K562 (cell line): ENCODE results near the gene RAB31. TPM values are rescaled to one million over a fixed set of nuclear protein-coding genes. Genes with fewer than 3 reads are reported as not detected.

Source experiments
- C11orf30 ChIP-seq: fragments of 450-650 bp; IDR thresholded peaks from 2 replicates; pipeline ENCODE4 v1.6.1; 2016; ENCODE audit warnings: low read depth, mild to moderate bottlenecking
- CBX5 ChIP-seq: IDR thresholded peaks from 2 replicates; pipeline ENCODE4 v1.6.1; 2014; ENCODE audit warnings: low read depth, borderline replicate concordance
- HEY1 ChIP-seq: fragments of 250-450 bp; sonication (Bioruptor Pico); IDR thresholded peaks from 2 replicates; pipeline ENCODE4 v1.5.0; 2020; ENCODE audit warnings: mild to moderate bottlenecking, moderate library complexity, borderline replicate concordance
- HNRNPK ChIP-seq: fragments of 200-400 bp; formaldehyde crosslinking; IDR thresholded peaks from one replicate; pipeline ENCODE4 v1.6.1; 2018; ENCODE audit warnings: mild to moderate bottlenecking, low read depth, low read length; ENCODE audit not compliant: poor library complexity, severe bottlenecking
- MXD1 ChIP-seq: fragments of 250-450 bp; sonication (Bioruptor Pico); IDR thresholded peaks from 2 replicates; pipeline ENCODE4 v1.8.0; 2021; ENCODE audit warnings: borderline replicate concordance, mild to moderate bottlenecking, moderate library complexity; ENCODE audit not compliant: poor library complexity, severe bottlenecking
- NEUROD1 ChIP-seq: fragments of 150-350 bp; IDR thresholded peaks from 2 replicates; pipeline ENCODE4 v1.6.1; 2014; ENCODE audit warnings: borderline replicate concordance, low read length, low read depth; ENCODE audit not compliant: partially characterized antibody
- NR1H2 ChIP-seq: sonication (generic); formaldehyde crosslinking; IDR thresholded peaks from 2 replicates; pipeline ENCODE4 v1.4.0; 2020; ENCODE audit warnings: mild to moderate bottlenecking, missing genetic modification reagents
- OTX1 ChIP-seq: fragments of 450-650 bp; formaldehyde crosslinking; IDR thresholded peaks from 2 replicates; pipeline ENCODE4 v1.4.0; 2022; ENCODE audit warnings: mild to moderate bottlenecking
- PATZ1 ChIP-seq: fragments of 250-450 bp; sonication (Bioruptor Pico); IDR thresholded peaks from 2 replicates; pipeline ENCODE4 v1.5.0; 2020; ENCODE audit warnings: mild to moderate bottlenecking, borderline replicate concordance
- PCBP2 ChIP-seq: fragments of 200-400 bp; formaldehyde crosslinking; IDR thresholded peaks from 2 replicates; pipeline ENCODE4 v1.6.1; 2018; ENCODE audit warnings: low read length, low read depth, mild to moderate bottlenecking, moderate library complexity; ENCODE audit not compliant: poor library complexity, severe bottlenecking
- RAD51 ChIP-seq: fragments of 450-650 bp; IDR thresholded peaks from 2 replicates; pipeline ENCODE4 v1.7.1; 2016; ENCODE audit warnings: low read depth, mild to moderate bottlenecking, borderline replicate concordance
- SMARCA5 ChIP-seq: fragments of 450-650 bp; IDR thresholded peaks from 2 replicates; pipeline ENCODE4 v1.6.1; 2016
- SRSF3 ChIP-seq: fragments of 200-400 bp; formaldehyde crosslinking; IDR thresholded peaks from 2 replicates; pipeline ENCODE4 v1.6.1; 2016; ENCODE audit warnings: mild to moderate bottlenecking, low read length, moderate library complexity; ENCODE audit not compliant: insufficient read depth
- STAG1 ChIP-seq: sonication (generic); formaldehyde crosslinking; IDR thresholded peaks from 2 replicates; pipeline ENCODE4 v1.5.0; 2020; ENCODE audit warnings: missing genetic modification reagents, borderline replicate concordance
- TRIM25 ChIP-seq: fragments of 450-650 bp; IDR thresholded peaks from 2 replicates; pipeline ENCODE4 v1.7.0; 2016; ENCODE audit warnings: borderline replicate concordance
- USF2 ChIP-seq: sonication (generic); formaldehyde crosslinking; IDR thresholded peaks from 2 replicates; pipeline ENCODE4 v1.5.0; 2020; ENCODE audit warnings: missing genetic modification reagents
- ZKSCAN8 ChIP-seq: fragments of 200-800 bp; sonication (Bioruptor generic); IDR thresholded peaks from 2 replicates; pipeline ENCODE4 v1.6.1; 2016; ENCODE audit warnings: missing genetic modification characterization, missing compliant biosample characterization
- ZNF280A ChIP-seq: fragments of 450-650 bp; IDR thresholded peaks from 2 replicates; pipeline ENCODE4 v1.6.1; 2018; ENCODE audit warnings: mild to moderate bottlenecking, low read depth; ENCODE audit not compliant: partially characterized antibody
- ZNF584 ChIP-seq: fragments of 200-800 bp; sonication (Bioruptor generic); IDR thresholded peaks from 2 replicates; pipeline ENCODE4 v1.6.1; 2016; ENCODE audit warnings: low read depth, mild to moderate bottlenecking, missing genetic modification characterization, missing compliant biosample characterization
- ZNF699 ChIP-seq: fragments of 250-450 bp; sonication (Bioruptor Pico); IDR thresholded peaks from 2 replicates; pipeline ENCODE4 v1.8.0; 2021; ENCODE audit warnings: mild to moderate bottlenecking, moderate library complexity; ENCODE audit not compliant: insufficient replicate concordance
- polyA plus RNA-seq, 8 experiments: library from polyadenylated mRNA; depleted of rRNA in 4 of 8; stranded (reverse) in 5 of 8; unstranded in 3 of 8; fragments of >200 nt; fragmentation: Nextera tagmentation in 2 of 8; fragmentation: Illumina TruSeq in 1 of 8; extraction: Ambion mirVana in 2 of 8; extraction: Trizol in 1 of 8; gene quantifications; 2 replicates each; pipeline versions ENCODE4 v1.2.1 to v1.2.3, GENCODE V29; 2011 to 2014; ENCODE audit warnings: inconsistent platforms in 1 of 8, missing spikeins in 1 of 8
- total RNA-seq, 7 experiments: library from RNA; depleted of rRNA in 6 of 7; stranded (reverse); fragments of >200 nt in 6 of 7; fragmentation: Illumina TruSeq in 2 of 7; extraction: Trizol in 2 of 7; gene quantifications; 2 replicates each; pipeline versions ENCODE4 v1.2.1 to v1.2.3, GENCODE V29; 2011 to 2021; ENCODE audit warnings: low replicate concordance in 1 of 7

The RAB31 gene
- total and polyA plus RNA-seq, 9 of the 15 experiments (the other 6 are each of a cell fraction or from before 2014, with no cell fraction given) = 20.7 to 70.4 (median 41.3) TPM

GRCh38 chr18:9803063-9803697, 95.1 kb downstream of the RAB31 start (continued):
- TF ChIP-seq RAD51 (peak; percentile 50; the same call in 1 of the 2 replicates), CBX5 (peak; percentile 35; the same call in 1 of the 2 replicates), HEY1 (peak; percentile 85; the same call in 1 of the 2 replicates), ZNF699 (CRISPR knock-in tag) (no peak), ZNF584 (CRISPR knock-in tag) (peak; percentile 88), PATZ1 (CRISPR knock-in tag) (no peak), SMARCA5 (peak; percentile 98), SRSF3 (no peak), ZKSCAN8 (CRISPR knock-in tag) (peak; percentile 89), USF2 (CRISPR knock-in tag) (no peak), MXD1 (CRISPR knock-in tag) (no peak), TRIM25 (0 out of 2 replicates have a peak, but pooled peaks have one; percentile 69), ZNF280A (no peak), PCBP2 (no peak), C11orf30 (peak; percentile 90), HNRNPK (no peak), NEUROD1 (peak; percentile 93), OTX1 (CRISPR knock-in tag) (0 out of 2 replicates have a peak, but pooled peaks have one; percentile 4), NR1H2 (CRISPR knock-in tag) (no peak; the same call in 1 of the 2 replicates), STAG1 (CRISPR knock-in tag) (no peak)
